ENCODE data around the gene ZBTB5. TPM values are rescaled to one million over a fixed set of nuclear protein-coding genes. Genes with fewer than 3 reads are reported as not detected.

The ZBTB5 gene
- total and polyA plus RNA-seq, 2 of the 13 experiments (the other 11 are each of a cell fraction or from before 2014, with no cell fraction given), result 12.5 to 20.5 TPM

DNA sequence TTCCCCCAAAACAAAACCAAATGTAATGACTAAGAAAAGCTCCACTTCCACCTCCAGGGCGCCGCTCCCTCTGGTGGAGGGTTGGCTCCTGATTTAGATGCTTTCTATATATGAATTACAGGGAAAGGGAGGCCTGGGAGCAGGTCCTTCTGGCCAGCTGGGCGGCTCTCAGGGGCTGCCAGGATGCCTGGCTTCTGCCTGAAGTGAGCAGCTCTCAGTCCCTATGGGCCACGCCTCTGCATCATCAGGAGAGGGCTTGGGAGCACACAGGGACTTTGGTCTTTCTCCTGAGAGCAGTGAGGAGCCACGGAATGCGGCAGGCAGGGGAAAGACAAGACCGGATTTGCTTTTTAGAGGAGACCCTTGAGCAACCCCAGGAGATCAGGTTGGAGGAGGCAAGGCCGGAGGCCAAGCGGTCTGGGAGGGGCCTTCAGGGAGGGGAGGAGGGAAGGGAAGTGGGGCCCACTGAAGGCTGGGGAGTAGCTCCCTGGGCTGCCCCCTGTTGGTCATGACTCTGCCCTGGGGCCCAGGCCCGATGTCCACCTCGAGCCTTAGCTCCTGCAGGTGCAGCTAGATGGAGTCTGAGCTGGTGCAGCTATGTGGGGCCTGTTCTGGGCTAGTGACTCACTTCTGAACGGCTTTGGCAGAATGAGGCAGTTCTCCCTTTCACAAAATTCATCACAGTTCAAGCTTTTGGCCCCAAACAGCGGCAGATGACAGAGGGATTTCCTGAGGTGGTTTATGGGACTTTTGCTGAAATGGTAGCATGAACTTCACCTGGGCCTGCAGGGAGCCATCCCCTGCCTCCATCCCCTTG is 54.1 kb downstream of the ZBTB5 start (continued):
- no peak for TF ChIP-seq SIN3A (IDR thresholded peaks at IDR 0.05; ENCODE audit: borderline replicate concordance, low read depth, low read length)
- TF ChIP-seq ESRRA (CRISPR knock-in tag; IDR thresholded peaks at IDR 0.05; ENCODE audit: low read depth), result no peak
- TF ChIP-seq SRSF4 (IDR thresholded peaks at IDR 0.05; ENCODE audit: low read depth, low read length, poor library complexity, severe bottlenecking), result no peak
- no peak for TF ChIP-seq KLF13 (CRISPR knock-in tag; IDR thresholded peaks at IDR 0.05)
- TF ChIP-seq ZNF615 (CRISPR knock-in tag; IDR thresholded peaks at IDR 0.05; ENCODE audit: borderline replicate concordance), result no peak
- TF ChIP-seq HNRNPK (IDR thresholded peaks at IDR 0.05; ENCODE audit: low read depth, low read length, poor library complexity, severe bottlenecking), result no peak
- no peak for TF ChIP-seq MBNL3 (CRISPR knock-in tag; conservative IDR thresholded peaks at IDR 0.05)
- TF ChIP-seq NAIF1 (CRISPR knock-in tag; IDR thresholded peaks at IDR 0.05; ENCODE audit: borderline replicate concordance), result no peak
- TF ChIP-seq, protein P1, sequence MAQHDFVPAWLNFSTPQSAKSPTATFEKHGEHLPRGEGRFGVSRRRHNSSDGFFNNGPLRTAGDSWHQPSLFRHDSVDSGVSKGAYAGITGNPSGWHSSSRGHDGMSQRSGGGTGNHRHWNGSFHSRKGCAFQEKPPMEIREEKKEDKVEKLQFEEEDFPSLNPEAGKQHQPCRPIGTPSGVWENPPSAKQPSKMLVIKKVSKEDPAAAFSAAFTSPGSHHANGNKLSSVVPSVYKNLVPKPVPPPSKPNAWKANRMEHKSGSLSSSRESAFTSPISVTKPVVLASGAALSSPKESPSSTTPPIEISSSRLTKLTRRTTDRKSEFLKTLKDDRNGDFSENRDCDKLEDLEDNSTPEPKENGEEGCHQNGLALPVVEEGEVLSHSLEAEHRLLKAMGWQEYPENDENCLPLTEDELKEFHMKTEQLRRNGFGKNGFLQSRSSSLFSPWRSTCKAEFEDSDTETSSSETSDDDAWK (CRISPR knock-in tag; IDR thresholded peaks at IDR 0.05), result no peak
- TF ChIP-seq ZNF451 (CRISPR knock-in tag; IDR thresholded peaks at IDR 0.05), result no peak
- TF ChIP-seq SP4 (CRISPR knock-in tag; IDR thresholded peaks at IDR 0.05), result no peak
- peak; percentile 36 for TF ChIP-seq RXRA (CRISPR knock-in tag; IDR thresholded peaks at IDR 0.05)
- TF ChIP-seq PAWR (CRISPR knock-in tag; IDR thresholded peaks at IDR 0.05; ENCODE audit: borderline replicate concordance), result no peak
- no peak for TF ChIP-seq ZNF775 (CRISPR knock-in tag; IDR thresholded peaks at IDR 0.05; ENCODE audit: borderline replicate concordance)
- TF ChIP-seq YY1 (IDR thresholded peaks at IDR 0.05; ENCODE audit: insufficient read depth, insufficient replicate concordance, low read depth, low read length), result no peak
- TF ChIP-seq, protein P2, sequence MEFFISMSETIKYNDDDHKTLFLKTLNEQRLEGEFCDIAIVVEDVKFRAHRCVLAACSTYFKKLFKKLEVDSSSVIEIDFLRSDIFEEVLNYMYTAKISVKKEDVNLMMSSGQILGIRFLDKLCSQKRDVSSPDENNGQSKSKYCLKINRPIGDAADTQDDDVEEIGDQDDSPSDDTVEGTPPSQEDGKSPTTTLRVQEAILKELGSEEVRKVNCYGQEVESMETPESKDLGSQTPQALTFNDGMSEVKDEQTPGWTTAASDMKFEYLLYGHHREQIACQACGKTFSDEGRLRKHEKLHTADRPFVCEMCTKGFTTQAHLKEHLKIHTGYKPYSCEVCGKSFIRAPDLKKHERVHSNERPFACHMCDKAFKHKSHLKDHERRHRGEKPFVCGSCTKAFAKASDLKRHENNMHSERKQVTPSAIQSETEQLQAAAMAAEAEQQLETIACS (CRISPR knock-in tag; IDR thresholded peaks at IDR 0.05), result no peak
- TF ChIP-seq, protein P3, sequence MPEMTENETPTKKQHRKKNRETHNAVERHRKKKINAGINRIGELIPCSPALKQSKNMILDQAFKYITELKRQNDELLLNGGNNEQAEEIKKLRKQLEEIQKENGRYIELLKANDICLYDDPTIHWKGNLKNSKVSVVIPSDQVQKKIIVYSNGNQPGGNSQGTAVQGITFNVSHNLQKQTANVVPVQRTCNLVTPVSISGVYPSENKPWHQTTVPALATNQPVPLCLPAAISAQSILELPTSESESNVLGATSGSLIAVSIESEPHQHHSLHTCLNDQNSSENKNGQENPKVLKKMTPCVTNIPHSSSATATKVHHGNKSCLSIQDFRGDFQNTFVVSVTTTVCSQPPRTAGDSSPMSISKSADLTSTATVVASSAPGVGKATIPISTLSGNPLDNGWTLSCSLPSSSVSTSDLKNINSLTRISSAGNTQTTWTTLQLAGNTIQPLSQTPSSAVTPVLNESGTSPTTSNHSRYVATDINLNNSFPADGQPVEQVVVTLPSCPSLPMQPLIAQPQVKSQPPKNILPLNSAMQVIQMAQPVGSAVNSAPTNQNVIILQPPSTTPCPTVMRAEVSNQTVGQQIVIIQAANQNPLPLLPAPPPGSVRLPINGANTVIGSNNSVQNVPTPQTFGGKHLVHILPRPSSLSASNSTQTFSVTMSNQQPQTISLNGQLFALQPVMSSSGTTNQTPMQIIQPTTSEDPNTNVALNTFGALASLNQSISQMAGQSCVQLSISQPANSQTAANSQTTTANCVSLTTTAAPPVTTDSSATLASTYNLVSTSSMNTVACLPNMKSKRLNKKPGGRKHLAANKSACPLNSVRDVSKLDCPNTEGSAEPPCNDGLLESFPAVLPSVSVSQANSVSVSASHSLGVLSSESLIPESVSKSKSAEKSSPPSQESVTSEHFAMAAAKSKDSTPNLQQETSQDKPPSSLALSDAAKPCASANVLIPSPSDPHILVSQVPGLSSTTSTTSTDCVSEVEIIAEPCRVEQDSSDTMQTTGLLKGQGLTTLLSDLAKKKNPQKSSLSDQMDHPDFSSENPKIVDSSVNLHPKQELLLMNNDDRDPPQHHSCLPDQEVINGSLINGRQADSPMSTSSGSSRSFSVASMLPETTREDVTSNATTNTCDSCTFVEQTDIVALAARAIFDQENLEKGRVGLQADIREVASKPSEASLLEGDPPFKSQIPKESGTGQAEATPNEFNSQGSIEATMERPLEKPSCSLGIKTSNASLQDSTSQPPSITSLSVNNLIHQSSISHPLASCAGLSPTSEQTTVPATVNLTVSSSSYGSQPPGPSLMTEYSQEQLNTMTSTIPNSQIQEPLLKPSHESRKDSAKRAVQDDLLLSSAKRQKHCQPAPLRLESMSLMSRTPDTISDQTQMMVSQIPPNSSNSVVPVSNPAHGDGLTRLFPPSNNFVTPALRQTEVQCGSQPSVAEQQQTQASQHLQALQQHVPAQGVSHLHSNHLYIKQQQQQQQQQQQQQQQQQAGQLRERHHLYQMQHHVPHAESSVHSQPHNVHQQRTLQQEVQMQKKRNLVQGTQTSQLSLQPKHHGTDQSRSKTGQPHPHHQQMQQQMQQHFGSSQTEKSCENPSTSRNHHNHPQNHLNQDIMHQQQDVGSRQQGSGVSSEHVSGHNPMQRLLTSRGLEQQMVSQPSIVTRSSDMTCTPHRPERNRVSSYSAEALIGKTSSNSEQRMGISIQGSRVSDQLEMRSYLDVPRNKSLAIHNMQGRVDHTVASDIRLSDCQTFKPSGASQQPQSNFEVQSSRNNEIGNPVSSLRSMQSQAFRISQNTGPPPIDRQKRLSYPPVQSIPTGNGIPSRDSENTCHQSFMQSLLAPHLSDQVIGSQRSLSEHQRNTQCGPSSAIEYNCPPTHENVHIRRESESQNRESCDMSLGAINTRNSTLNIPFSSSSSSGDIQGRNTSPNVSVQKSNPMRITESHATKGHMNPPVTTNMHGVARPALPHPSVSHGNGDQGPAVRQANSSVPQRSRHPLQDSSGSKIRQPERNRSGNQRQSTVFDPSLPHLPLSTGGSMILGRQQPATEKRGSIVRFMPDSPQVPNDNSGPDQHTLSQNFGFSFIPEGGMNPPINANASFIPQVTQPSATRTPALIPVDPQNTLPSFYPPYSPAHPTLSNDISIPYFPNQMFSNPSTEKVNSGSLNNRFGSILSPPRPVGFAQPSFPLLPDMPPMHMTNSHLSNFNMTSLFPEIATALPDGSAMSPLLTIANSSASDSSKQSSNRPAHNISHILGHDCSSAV (CRISPR knock-in tag; IDR thresholded peaks at IDR 0.05; ENCODE audit: borderline replicate concordance), result no peak
- no peak for TF ChIP-seq MTA3 (CRISPR knock-in tag; IDR thresholded peaks at IDR 0.05)
- TF ChIP-seq KDM1A (CRISPR knock-in tag; IDR thresholded peaks at IDR 0.05), result no peak
- no peak for TF ChIP-seq ZNF792 (CRISPR knock-in tag; IDR thresholded peaks at IDR 0.05)

Data from HepG2 (cell line).